ENCODE results near the gene MLXIP. TPM values are rescaled to one million over a fixed set of nuclear protein-coding genes. Genes with fewer than 3 reads are reported as not detected.

MLXIP gene
- total and polyA plus RNA-seq, 2 experiments from 2014 or later = 16.2 to 23.0 TPM

GRCh38 chr12:122094735-122095631, 16.4 kb downstream of the MLXIP start:
- Histone ChIP-seq H3K4me1 (ENCODE audit: insufficient read depth) (peaks cover 13% of the 10 kb centered on the region), H3K4me2 (no peak overlapping the region), H2AFZ (no peak overlapping the region), H3K27ac (ENCODE audit: low read depth) (0 out of 2 replicates have a peak overlapping the region, but pooled peaks have one; percentile 33), H3K9me2 (ENCODE audit: insufficient read depth) (no peaks in the 10 kb centered on the region), H4K20me1 (replicated peaks; ENCODE audit: insufficient read depth) (peaks cover 12% of the 10 kb centered on the region), H3K27me3 (ENCODE audit: insufficient read depth) (no peaks in the 10 kb centered on the region), H3K79me2 (replicated peaks; ENCODE audit: insufficient read depth) (peaks cover 58% of the 10 kb centered on the region), H3F3A (replicated peaks; ENCODE audit: low read depth) (peaks cover 3% of the 10 kb centered on the region; the same call in 1 of the 2 replicates), H3K36me3 (ENCODE audit: insufficient read depth) (no peaks in the 10 kb centered on the region), H3K4me3 (no peak overlapping the region)
- Mint-ChIP-seq H3K9me3 (no peaks in the 10 kb centered on the region), H3K4me1 (peaks cover 16% of the 10 kb centered on the region), H3K27me3 (ENCODE audit: insufficient read depth, low read depth, poor library complexity) (no peaks in the 10 kb centered on the region), H3K4me3 (no peak overlapping the region), H3K36me3 (ENCODE audit: low read depth) (no peaks in the 10 kb centered on the region; the same call in 2 of the 3 replicates), H3K27ac (no peak overlapping the region)
- no peak for ATAC-seq
- TF ChIP-seq, protein P1, sequence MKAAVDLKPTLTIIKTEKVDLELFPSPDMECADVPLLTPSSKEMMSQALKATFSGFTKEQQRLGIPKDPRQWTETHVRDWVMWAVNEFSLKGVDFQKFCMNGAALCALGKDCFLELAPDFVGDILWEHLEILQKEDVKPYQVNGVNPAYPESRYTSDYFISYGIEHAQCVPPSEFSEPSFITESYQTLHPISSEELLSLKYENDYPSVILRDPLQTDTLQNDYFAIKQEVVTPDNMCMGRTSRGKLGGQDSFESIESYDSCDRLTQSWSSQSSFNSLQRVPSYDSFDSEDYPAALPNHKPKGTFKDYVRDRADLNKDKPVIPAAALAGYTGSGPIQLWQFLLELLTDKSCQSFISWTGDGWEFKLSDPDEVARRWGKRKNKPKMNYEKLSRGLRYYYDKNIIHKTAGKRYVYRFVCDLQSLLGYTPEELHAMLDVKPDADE (IDR thresholded peaks at IDR 0.05) = no peak
- no peak for TF ChIP-seq ZNF331 (CRISPR knock-in tag; IDR thresholded peaks at IDR 0.05; ENCODE audit: low read depth)
- no peak for TF ChIP-seq POLR2AphosphoS5 (IDR thresholded peaks at IDR 0.05; ENCODE audit: low read depth)
- TF ChIP-seq NANOG (IDR thresholded peaks at IDR 0.05; ENCODE audit: borderline replicate concordance) = no peak
- no peak for TF ChIP-seq STAT1 (IDR thresholded peaks at IDR 0.05; ENCODE audit: unreplicated experiment)
- TF ChIP-seq ZNF462 (CRISPR knock-in tag; IDR thresholded peaks at IDR 0.05) = no peak
- TF ChIP-seq, protein P2, sequence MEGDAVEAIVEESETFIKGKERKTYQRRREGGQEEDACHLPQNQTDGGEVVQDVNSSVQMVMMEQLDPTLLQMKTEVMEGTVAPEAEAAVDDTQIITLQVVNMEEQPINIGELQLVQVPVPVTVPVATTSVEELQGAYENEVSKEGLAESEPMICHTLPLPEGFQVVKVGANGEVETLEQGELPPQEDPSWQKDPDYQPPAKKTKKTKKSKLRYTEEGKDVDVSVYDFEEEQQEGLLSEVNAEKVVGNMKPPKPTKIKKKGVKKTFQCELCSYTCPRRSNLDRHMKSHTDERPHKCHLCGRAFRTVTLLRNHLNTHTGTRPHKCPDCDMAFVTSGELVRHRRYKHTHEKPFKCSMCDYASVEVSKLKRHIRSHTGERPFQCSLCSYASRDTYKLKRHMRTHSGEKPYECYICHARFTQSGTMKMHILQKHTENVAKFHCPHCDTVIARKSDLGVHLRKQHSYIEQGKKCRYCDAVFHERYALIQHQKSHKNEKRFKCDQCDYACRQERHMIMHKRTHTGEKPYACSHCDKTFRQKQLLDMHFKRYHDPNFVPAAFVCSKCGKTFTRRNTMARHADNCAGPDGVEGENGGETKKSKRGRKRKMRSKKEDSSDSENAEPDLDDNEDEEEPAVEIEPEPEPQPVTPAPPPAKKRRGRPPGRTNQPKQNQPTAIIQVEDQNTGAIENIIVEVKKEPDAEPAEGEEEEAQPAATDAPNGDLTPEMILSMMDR (conservative IDR thresholded peaks at IDR 0.05; ENCODE audit: low read depth in 2 of 2) = no peak
- no peak for TF ChIP-seq JUNB (IDR thresholded peaks at IDR 0.05; ENCODE audit: unreplicated experiment)
- no peak for TF ChIP-seq ZNF114 (CRISPR knock-in tag; IDR thresholded peaks at IDR 0.05)
- no peak for TF ChIP-seq EZH2 (IDR thresholded peaks at IDR 0.05; ENCODE audit: low read depth, unreplicated experiment)
- TF ChIP-seq CREB1 (CRISPR knock-in tag; IDR thresholded peaks at IDR 0.05; ENCODE audit: low read depth) = no peak
- DNase-seq (ENCODE audit: low spot score) = no peak
